Hepatocyte (in vitro differentiated cells): ENCODE measurements around the gene RBFOX2. TPM values are rescaled to one million over a fixed set of nuclear protein-coding genes. Genes with fewer than 3 reads are reported as not detected.

Experiments
- DNase-seq: peaks from one replicate; pipeline ENCODE4 v3.0.0-alpha.2; 2016; ENCODE audit warnings: low spot score
- H2AFZ ChIP-seq: fragments of 200-600 bp; sonication (generic); 2 replicates; pipeline ENCODE4 v1.6.0; 2016; ENCODE audit warnings: antibody characterized with exemption, mild to moderate bottlenecking
- H3K27ac ChIP-seq: fragments of 200-600 bp; sonication (generic); 2 replicates; pipeline ENCODE4 v1.5.1; 2016; ENCODE audit warnings: mild to moderate bottlenecking
- H3K27me3 ChIP-seq: fragments of 200-600 bp; sonication (generic); 2 replicates; pipeline ENCODE4 v1.6.1; 2016
- H3K36me3 ChIP-seq: fragments of 200-600 bp; sonication (generic); replicated peaks from 2 replicates; pipeline ENCODE4 v1.5.1; 2016; ENCODE audit warnings: low read depth; ENCODE audit not compliant: insufficient read depth
- H3K4me1 ChIP-seq: fragments of 200-600 bp; sonication (generic); 2 replicates; pipeline ENCODE4 v1.5.1; 2016; ENCODE audit warnings: mild to moderate bottlenecking, moderate library complexity; ENCODE audit not compliant: insufficient read depth
- H3K4me2 ChIP-seq: fragments of 200-600 bp; sonication (generic); 2 replicates; pipeline ENCODE4 v1.6.0; 2016
- H3K4me3 ChIP-seq: fragments of 200-600 bp; sonication (generic); 2 replicates; pipeline ENCODE4 v1.5.1; 2016; ENCODE audit warnings: mild to moderate bottlenecking
- H3K79me2 ChIP-seq: fragments of 200-600 bp; sonication (generic); 2 replicates; pipeline ENCODE4 v1.6.0; 2017; ENCODE audit warnings: mild to moderate bottlenecking
- H3K9me2 ChIP-seq: fragments of 200-600 bp; sonication (generic); replicated peaks from 2 replicates; pipeline ENCODE4 v1.6.0; 2017; ENCODE audit warnings: mild to moderate bottlenecking; ENCODE audit not compliant: insufficient read depth
- H3K9me3 ChIP-seq: fragments of 200-600 bp; sonication (generic); 2 replicates; pipeline ENCODE4 v1.5.1; 2016; ENCODE audit warnings: low read depth, mild to moderate bottlenecking
- H4K20me1 ChIP-seq: fragments of 200-600 bp; sonication (generic); 2 replicates; pipeline ENCODE4 v1.6.0; 2016; ENCODE audit warnings: mild to moderate bottlenecking; ENCODE audit not compliant: insufficient read depth, poor library complexity, severe bottlenecking
- CTCF ChIP-seq: fragments of 200-600 bp; sonication (generic); IDR thresholded peaks from 2 replicates; pipeline ENCODE4 v1.5.1; 2016; ENCODE audit warnings: antibody characterized with exemption, mild to moderate bottlenecking; ENCODE audit not compliant: poor library complexity
- EZH2 ChIP-seq: fragments of 200-600 bp; sonication (generic); IDR thresholded peaks from 2 replicates; pipeline ENCODE4 v1.6.1; 2016; ENCODE audit warnings: antibody characterized with exemption, mild to moderate bottlenecking, borderline replicate concordance
- EZH2phosphoT487 ChIP-seq: fragments of 200-600 bp; sonication (generic); IDR thresholded peaks from one replicate; pipeline ENCODE4 v1.6.1; 2018; ENCODE audit warnings: antibody characterized with exemption, mild to moderate bottlenecking, low read depth, moderate library complexity; ENCODE audit not compliant: unreplicated experiment, severe bottlenecking
- whole genome bisulfite sequencing: methylation state at CpG from one replicate; pipeline ENCODE4 v1.1.6; 2016; ENCODE audit warnings: low lambda C conversion rate; ENCODE audit errors: missing lambda C conversion rate; 5-methylcytosine and 5-hydroxymethylcytosine counted together
- polyA plus RNA-seq: library from polyadenylated mRNA; unstranded; fragments of >200 nt; fragmentation: Nextera tagmentation; extraction: Ambion mirVana; gene quantifications from 2 replicates; pipeline ENCODE4 v1.2.1, GENCODE V29; 2016
- total RNA-seq: library from RNA; depleted of rRNA; stranded (reverse); fragments of >200 nt; gene quantifications from 2 replicates; pipeline ENCODE4 v1.2.3, GENCODE V29; 2014

Gene RBFOX2
- total and polyA plus RNA-seq, 2 experiments from 2014 or later: 76.7 to 133 TPM

DNA sequence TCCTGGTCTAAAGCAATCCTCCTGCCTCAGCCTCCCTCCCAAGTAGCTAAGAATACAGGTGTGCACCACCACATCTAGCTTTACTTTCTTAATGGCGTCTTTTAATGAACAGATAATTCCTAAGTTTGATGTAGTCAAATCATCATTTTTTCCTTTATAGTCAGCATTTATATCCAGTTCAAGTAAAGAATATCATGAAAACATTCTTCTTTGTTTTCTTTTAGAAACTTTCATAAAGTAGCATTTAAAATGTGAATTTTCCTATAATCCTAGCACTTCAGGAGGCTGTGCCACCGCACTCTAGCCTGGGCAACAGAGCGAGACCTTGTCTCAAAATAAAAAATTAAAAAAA lies 61.6 kb downstream of the RBFOX2 start:
- no peaks in the 10 kb centered on the region for H3K9me3 ChIP-seq
- H3K9me2 ChIP-seq: no peaks in the 10 kb centered on the region
- WGBS: 96% methylated on average over 3 of the region's 3 CpGs
- TF ChIP-seq EZH2 (no peak), EZH2phosphoT487 (no peak), CTCF (no peak)
- no peak overlapping the region for H3K4me3 ChIP-seq
- no peak overlapping the region for H2AFZ ChIP-seq
- H3K36me3 ChIP-seq: no peaks in the 10 kb centered on the region
- peaks cover 92% of the 10 kb centered on the region for H3K79me2 ChIP-seq
- H3K4me1 ChIP-seq: peaks cover 10% of the 10 kb centered on the region
- H3K27ac ChIP-seq: no peak overlapping the region
- H3K27me3 ChIP-seq: no peaks in the 10 kb centered on the region
- peaks cover 2% of the 10 kb centered on the region for H4K20me1 ChIP-seq
- H3K4me2 ChIP-seq: no peak overlapping the region
- no peak for DNase-seq

GRCh38 chr22:35966314-35967045 lies 62.1 kb downstream of the RBFOX2 start:
- no peaks in the 10 kb centered on the region for H3K36me3 ChIP-seq
- no peak for TF ChIP-seq EZH2phosphoT487
- no peak for TF ChIP-seq CTCF
- TF ChIP-seq EZH2: no peak
- peaks cover 95% of the 10 kb centered on the region for H3K79me2 ChIP-seq
- H3K27ac ChIP-seq: no peak overlapping the region
- H2AFZ ChIP-seq: no peak overlapping the region
- H3K9me3 ChIP-seq: no peaks in the 10 kb centered on the region
- no peaks in the 10 kb centered on the region for H3K9me2 ChIP-seq
- no peak overlapping the region for H3K4me2 ChIP-seq
- DNase-seq: no peak
- no peaks in the 10 kb centered on the region for H3K27me3 ChIP-seq
- 89% methylated on average over 6 of the region's 6 CpGs for WGBS
- peaks cover 7% of the 10 kb centered on the region for H3K4me1 ChIP-seq
- no peak overlapping the region for H3K4me3 ChIP-seq
- peaks cover 2% of the 10 kb centered on the region for H4K20me1 ChIP-seq

GRCh38 chr22:35963237-35963810 lies 65.3 kb downstream of the RBFOX2 start:
- Histone ChIP-seq H3K9me3 (no peaks in the 10 kb centered on the region), H3K36me3 (no peaks in the 10 kb centered on the region), H4K20me1 (peaks cover 8% of the 10 kb centered on the region), H3K9me2 (no peaks in the 10 kb centered on the region), H3K4me2 (no peak overlapping the region), H3K4me1 (peaks cover 15% of the 10 kb centered on the region), H3K79me2 (peaks cover 99% of the 10 kb centered on the region), H3K4me3 (no peak overlapping the region), H3K27ac (no peak overlapping the region), H2AFZ (no peak overlapping the region), H3K27me3 (no peaks in the 10 kb centered on the region)
- WGBS: 90% methylated on average over 8 of the region's 8 CpGs
- TF ChIP-seq EZH2 (no peak), CTCF (no peak), EZH2phosphoT487 (no peak)
- no peak for DNase-seq
